ENCODE data around the gene CDC42BPA. TPM values are rescaled to one million over a fixed set of nuclear protein-coding genes. Genes with fewer than 3 reads are reported as not detected.

The CDC42BPA gene
- total RNA-seq, 1 donor, result 113 TPM

- DNase-seq (ENCODE audit: low read depth), result no peak
- H3K4me3 ChIP-seq (ENCODE audit: low read depth, low read length), result no peak overlapping the region
- no peak for TF ChIP-seq CTCF (IDR thresholded peaks at IDR 0.05; ENCODE audit: insufficient read depth, low read depth, low read length)
Measured at GRCh38 chr1:226977643-226978431, 340.5 kb downstream of the CDC42BPA start.

GRCh38 chr1:226976978-226977642, 341.2 kb downstream of the CDC42BPA start:
- no peak overlapping the region for H3K4me3 ChIP-seq (ENCODE audit: low read depth, low read length)
- no peak for DNase-seq (ENCODE audit: low read depth)
- TF ChIP-seq CTCF (IDR thresholded peaks at IDR 0.05; ENCODE audit: insufficient read depth, low read depth, low read length), result no peak

GRCh38 chr1:226976276-226976977, 341.9 kb downstream of the CDC42BPA start:
- TF ChIP-seq CTCF (IDR thresholded peaks at IDR 0.05; ENCODE audit: insufficient read depth, low read depth, low read length), result no peak
- H3K4me3 ChIP-seq (ENCODE audit: low read depth, low read length), result no peak overlapping the region
- DNase-seq (ENCODE audit: low read depth), result no peak

GRCh38 chr1:226975259-226976250, 342.7 kb downstream of the CDC42BPA start:
- TF ChIP-seq CTCF (IDR thresholded peaks at IDR 0.05; ENCODE audit: insufficient read depth, low read depth, low read length), result no peak
- DNase-seq (ENCODE audit: low read depth), result no peak

GRCh38 chr1:226974544-226975258, 343.6 kb downstream of the CDC42BPA start:
- TF ChIP-seq CTCF (IDR thresholded peaks at IDR 0.05; ENCODE audit: insufficient read depth, low read depth, low read length), result no peak
- no peak overlapping the region for H3K4me3 ChIP-seq (ENCODE audit: low read depth, low read length)
- DNase-seq (ENCODE audit: low read depth), result no peak

More at GRCh38 chr1:226975259-226976250, 342.7 kb downstream of the CDC42BPA start:
- no peak overlapping the region for H3K4me3 ChIP-seq (ENCODE audit: low read depth, low read length)
